Fibroblast of villous mesenchyme (primary cell): ENCODE data around the gene AKAIN1. TPM values are rescaled to one million over a fixed set of nuclear protein-coding genes. Genes with fewer than 3 reads are reported as not detected.

Source experiments
- DNase-seq: peaks from one replicate; pipeline ENCODE4 v3.0.0-alpha.2; 2010; ENCODE audit warnings: low read depth
- H3K4me3 ChIP-seq: 2 replicates; pipeline ENCODE4 v1.5.1; 2011; ENCODE audit warnings: low read depth, mild to moderate bottlenecking, low read length
- CTCF ChIP-seq: IDR thresholded peaks from 2 replicates; pipeline ENCODE4 v1.5.1; 2012; ENCODE audit warnings: low read depth, mild to moderate bottlenecking, low read length; ENCODE audit not compliant: insufficient read depth
- total RNA-seq: library from RNA; depleted of rRNA; stranded (reverse); fragments of >200 nt; gene quantifications from 2 replicates; pipeline ENCODE4 v1.2.3, GENCODE V29; 2012

AKAIN1 gene
- total RNA-seq, 1 donor: not detected

GRCh38 chr18:5214583-5215351 is 17.7 kb upstream of the AKAIN1 start:
- TF ChIP-seq CTCF: no peak
- no peak for DNase-seq
- H3K4me3 ChIP-seq: no peak overlapping the region

GRCh38 chr18:5207471-5208150 is 10.6 kb upstream of the AKAIN1 start:
- TF ChIP-seq CTCF: no peak
- no peak for DNase-seq

GRCh38 chr18:5198311-5198710 is 1.3 kb upstream of the AKAIN1 start:
- no peak overlapping the region for H3K4me3 ChIP-seq
- no peak for TF ChIP-seq CTCF
- DNase-seq: no peak

More at GRCh38 chr18:5207471-5208150, 10.6 kb upstream of the AKAIN1 start:
- no peak overlapping the region for H3K4me3 ChIP-seq

- no peak for DNase-seq
- no peak overlapping the region for H3K4me3 ChIP-seq
- no peak for TF ChIP-seq CTCF
Measured at GRCh38 chr18:5197461-5197860, 404 bp upstream of the AKAIN1 start.

- no peak overlapping the region for H3K4me3 ChIP-seq
- no peak for DNase-seq
- no peak for TF ChIP-seq CTCF
Measured at GRCh38 chr18:5196253-5197031, 615 bp downstream of the AKAIN1 start.

- no peak for TF ChIP-seq CTCF
- DNase-seq: no peak
- no peak overlapping the region for H3K4me3 ChIP-seq
Measured at GRCh38 chr18:5195656-5196055, 1.4 kb downstream of the AKAIN1 start.
